Measurements from ENCODE around the gene DOCK4.

DOCK4 gene

DNA sequence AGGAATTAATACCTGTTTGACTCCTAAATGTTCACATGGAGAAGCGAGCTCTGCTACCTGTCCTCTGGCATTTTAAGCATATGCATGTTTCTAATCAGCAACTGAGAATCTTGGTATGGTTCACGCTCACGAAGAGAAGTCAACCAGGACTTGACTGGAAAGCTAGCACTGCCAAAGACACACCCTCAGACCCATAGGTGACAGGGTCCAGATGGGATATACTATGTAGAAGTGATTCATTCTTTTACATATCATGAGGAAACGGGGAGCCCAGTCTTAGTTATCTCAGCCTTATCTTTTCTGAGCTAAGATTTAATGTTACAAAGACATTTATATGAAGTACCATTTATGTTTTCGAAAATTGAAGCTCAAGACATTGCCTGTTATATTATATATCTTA lies 313.0 kb downstream of the DOCK4 start:
- POLR2A ChIA-PET, result no interaction called here
- no peak for DNase-seq (ENCODE audit: extremely low spot score)
- TF ChIP-seq, protein P1, sequence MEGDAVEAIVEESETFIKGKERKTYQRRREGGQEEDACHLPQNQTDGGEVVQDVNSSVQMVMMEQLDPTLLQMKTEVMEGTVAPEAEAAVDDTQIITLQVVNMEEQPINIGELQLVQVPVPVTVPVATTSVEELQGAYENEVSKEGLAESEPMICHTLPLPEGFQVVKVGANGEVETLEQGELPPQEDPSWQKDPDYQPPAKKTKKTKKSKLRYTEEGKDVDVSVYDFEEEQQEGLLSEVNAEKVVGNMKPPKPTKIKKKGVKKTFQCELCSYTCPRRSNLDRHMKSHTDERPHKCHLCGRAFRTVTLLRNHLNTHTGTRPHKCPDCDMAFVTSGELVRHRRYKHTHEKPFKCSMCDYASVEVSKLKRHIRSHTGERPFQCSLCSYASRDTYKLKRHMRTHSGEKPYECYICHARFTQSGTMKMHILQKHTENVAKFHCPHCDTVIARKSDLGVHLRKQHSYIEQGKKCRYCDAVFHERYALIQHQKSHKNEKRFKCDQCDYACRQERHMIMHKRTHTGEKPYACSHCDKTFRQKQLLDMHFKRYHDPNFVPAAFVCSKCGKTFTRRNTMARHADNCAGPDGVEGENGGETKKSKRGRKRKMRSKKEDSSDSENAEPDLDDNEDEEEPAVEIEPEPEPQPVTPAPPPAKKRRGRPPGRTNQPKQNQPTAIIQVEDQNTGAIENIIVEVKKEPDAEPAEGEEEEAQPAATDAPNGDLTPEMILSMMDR (IDR thresholded peaks at IDR 0.05; ENCODE audit: control extremely low read depth, extremely low read depth, low read depth, missing control alignments), result no peak
- CTCF ChIA-PET, result interaction anchor here (1.0 to 1.8 kb wide), 5 partner anchors 9 to 28 kb away, joined by 3 to 7 read pairs (median 6); no protein-coding TSS in a partner anchor

DNA sequence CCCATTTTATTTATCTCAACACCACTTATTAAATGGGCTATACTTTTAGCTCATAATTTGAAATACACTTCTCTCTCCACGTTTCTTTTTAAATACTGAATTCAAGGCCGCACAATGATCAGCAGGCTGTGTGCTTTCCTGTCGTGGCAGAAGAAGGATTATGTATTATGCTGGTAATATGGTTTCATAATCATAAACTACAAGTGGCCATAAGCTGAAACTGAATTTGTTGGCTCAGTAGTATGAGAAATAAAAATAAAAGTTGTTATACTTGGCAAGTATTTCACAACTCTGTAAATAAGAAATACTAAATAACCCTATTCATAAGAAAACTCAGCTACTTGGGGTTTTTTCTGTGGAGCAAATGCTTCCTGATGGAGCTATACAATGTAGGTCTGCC lies 313.6 kb downstream of the DOCK4 start:
- TF ChIP-seq, protein P1 (IDR thresholded peaks at IDR 0.05; ENCODE audit: control extremely low read depth, extremely low read depth, low read depth, missing control alignments), result no peak
- CTCF ChIA-PET, result interaction anchor here (1.0 to 1.7 kb wide), 3 partner anchors 13 to 27 kb away, joined by 3 to 6 read pairs (median 6); no protein-coding TSS in a partner anchor

GRCh38 chr7:111887734-111888133 lies 318.5 kb downstream of the DOCK4 start:
- CTCF ChIA-PET, result interaction anchor here (1.6 to 1.7 kb wide), 2 partner anchors 16 to 33 kb away, joined by 3 to 6 read pairs; no protein-coding TSS in a partner anchor

More for the DNA sequence above, 313.6 kb downstream of the DOCK4 start:
- POLR2A ChIA-PET, result no interaction called here
- no peak for DNase-seq (ENCODE audit: extremely low spot score)

DNA sequence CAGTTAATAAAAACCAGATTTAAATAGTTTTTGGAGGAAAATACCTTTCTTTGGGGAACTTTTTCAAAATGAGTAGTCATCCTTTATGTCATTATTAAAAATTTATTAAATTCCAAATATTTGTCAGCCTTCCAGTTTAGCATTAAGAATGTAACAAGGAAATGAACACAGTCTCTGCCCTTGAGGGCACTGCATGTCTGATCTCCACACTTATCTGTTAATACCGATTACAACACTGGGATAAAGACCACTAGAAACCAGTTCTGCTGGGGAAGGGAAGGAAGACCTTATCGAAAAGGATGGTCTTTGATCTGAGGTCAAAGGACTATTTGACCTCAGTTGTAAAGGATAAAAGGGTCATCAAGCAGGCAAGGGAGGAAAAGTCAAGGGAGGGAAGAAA lies 320.0 kb downstream of the DOCK4 start:
- DNase-seq (ENCODE audit: extremely low spot score), result no peak
- TF ChIP-seq, protein P1 (IDR thresholded peaks at IDR 0.05; ENCODE audit: control extremely low read depth, extremely low read depth, low read depth, missing control alignments), result no peak
- ChIA-PET POLR2A (no interaction called here), CTCF (no interaction called here)

More at GRCh38 chr7:111887734-111888133, 318.5 kb downstream of the DOCK4 start:
- POLR2A ChIA-PET, result no interaction called here
- DNase-seq (ENCODE audit: extremely low spot score), result no peak
- TF ChIP-seq, protein P1 (IDR thresholded peaks at IDR 0.05; ENCODE audit: control extremely low read depth, extremely low read depth, low read depth, missing control alignments), result no peak

DNA sequence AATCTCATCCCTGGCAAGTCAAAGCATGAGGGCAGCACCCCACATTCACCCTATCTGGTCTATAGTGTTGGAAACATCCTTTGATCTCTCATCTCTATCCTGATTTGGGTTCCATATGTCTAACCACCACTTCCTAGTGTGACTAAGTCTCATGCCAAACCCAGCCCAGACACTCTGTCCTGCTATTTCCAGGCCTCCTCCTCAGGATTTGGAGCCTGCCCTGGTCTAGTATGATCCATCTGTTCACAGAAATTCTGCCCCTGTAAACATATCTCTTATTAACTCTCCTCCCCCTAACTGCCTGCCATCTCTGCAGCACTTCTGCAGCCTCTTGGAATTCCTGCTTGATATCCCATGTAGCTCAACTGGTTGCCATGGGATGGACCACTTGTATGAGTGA lies 323.0 kb downstream of the DOCK4 start:
- no peak for DNase-seq (ENCODE audit: extremely low spot score)
- TF ChIP-seq, protein P1 (IDR thresholded peaks at IDR 0.05; ENCODE audit: control extremely low read depth, extremely low read depth, low read depth, missing control alignments), result no peak
- CTCF ChIA-PET, result interaction anchor here (1.2 to 1.8 kb wide), 2 partner anchors 9 to 11 kb away, joined by 5 to 7 read pairs; no protein-coding TSS in a partner anchor
- POLR2A ChIA-PET, result no interaction called here

DNA sequence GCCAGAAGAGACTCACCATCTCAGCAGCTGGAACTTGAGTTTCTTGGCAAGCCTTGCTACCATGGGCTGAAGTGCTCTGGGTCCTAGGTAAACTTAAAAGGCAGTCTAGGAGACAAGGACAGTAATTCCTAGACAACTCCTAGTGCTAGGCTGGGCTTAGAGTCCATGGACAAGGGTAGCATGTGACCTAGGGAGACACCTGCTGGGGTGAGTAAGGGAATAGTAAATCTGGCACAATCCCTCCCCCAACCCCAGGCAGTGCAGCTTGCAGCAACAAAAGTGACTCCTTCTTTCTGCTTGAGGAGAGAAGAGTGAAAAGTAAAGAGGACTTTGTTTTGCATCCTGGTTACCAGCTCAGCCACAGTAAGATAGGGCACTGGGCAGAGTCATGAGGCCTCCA lies 327.4 kb downstream of the DOCK4 start:
- POLR2A ChIA-PET, result no interaction called here
- TF ChIP-seq, protein P1 (IDR thresholded peaks at IDR 0.05; ENCODE audit: control extremely low read depth, extremely low read depth, low read depth, missing control alignments), result no peak
- no peak for DNase-seq (ENCODE audit: extremely low spot score)
- CTCF ChIA-PET, result no interaction called here

Data from GM10248 (cell line).